Measurements from ENCODE around the gene SERPINB6. TPM values are rescaled to one million over a fixed set of nuclear protein-coding genes. Genes with fewer than 3 reads are reported as not detected.

SERPINB6 gene
- total and polyA plus RNA-seq, 2 experiments from 2014 or later, result 95.7 to 149 TPM

- H3K4me1 ChIP-seq (ENCODE audit: insufficient read depth), result no peaks in the 10 kb centered on the region
- no peak overlapping the region for H3K9ac ChIP-seq
- DNase-seq, result no peak
- H3K27ac ChIP-seq, result no peak overlapping the region
- TF ChIP-seq EZH2phosphoT487 (IDR thresholded peaks at IDR 0.05; ENCODE audit: insufficient read depth, low read depth) (no peak), EZH2 (IDR thresholded peaks at IDR 0.05; ENCODE audit: insufficient read depth, poor library complexity, severe bottlenecking) (no peak)
- H3K9me3 ChIP-seq (ENCODE audit: low read depth), result no peaks in the 10 kb centered on the region
- peaks cover 3% of the 10 kb centered on the region; the same call in 1 of the 2 replicates for H3K27me3 ChIP-seq (replicated peaks; ENCODE audit: insufficient read depth)
- H4K20me1 ChIP-seq (ENCODE audit: insufficient read depth), result no peaks in the 10 kb centered on the region
- no peaks in the 10 kb centered on the region for H3F3A ChIP-seq (ENCODE audit: insufficient read depth)
- H3K36me3 ChIP-seq (ENCODE audit: low read depth), result no peaks in the 10 kb centered on the region
- in situ Hi-C loops (cut with MboI), result no loop called here
- H3K4me2 ChIP-seq (ENCODE audit: unreplicated experiment), result no peak overlapping the region
- H3K9me2 ChIP-seq (ENCODE audit: insufficient read depth), result no peaks in the 10 kb centered on the region
- H2AFZ ChIP-seq, result no peak overlapping the region
- no peaks in the 10 kb centered on the region for H3K79me2 ChIP-seq (ENCODE audit: insufficient read depth)
- no peak overlapping the region for H3K4me3 ChIP-seq
- 91 to 92% methylated on average over 18 to 34 of the region's 34 CpGs for WGBS, 2 experiments (ENCODE audit: low coverage in 1 of 2, low lambda C conversion rate in 2 of 2, missing lambda C conversion rate in 2 of 2)
Observed at GRCh38 chr6:2939315-2940009, 31.9 kb downstream of the SERPINB6 start.

- no peak for DNase-seq
- Histone ChIP-seq H3K9me2 (ENCODE audit: insufficient read depth) (no peaks in the 10 kb centered on the region), H3K4me3 (no peak overlapping the region), H3F3A (ENCODE audit: insufficient read depth) (no peaks in the 10 kb centered on the region), H4K20me1 (ENCODE audit: insufficient read depth) (no peaks in the 10 kb centered on the region), H2AFZ (no peak overlapping the region), H3K4me1 (ENCODE audit: insufficient read depth) (no peaks in the 10 kb centered on the region), H3K27me3 (replicated peaks; ENCODE audit: insufficient read depth) (peaks cover 3% of the 10 kb centered on the region; the same call in 1 of the 2 replicates), H3K9ac (no peak overlapping the region), H3K79me2 (ENCODE audit: insufficient read depth) (no peaks in the 10 kb centered on the region), H3K27ac (no peak overlapping the region), H3K4me2 (ENCODE audit: unreplicated experiment) (no peak overlapping the region), H3K36me3 (ENCODE audit: low read depth) (no peaks in the 10 kb centered on the region), H3K9me3 (ENCODE audit: low read depth) (no peaks in the 10 kb centered on the region)
- in situ Hi-C loops (cut with MboI), result no loop called here
- TF ChIP-seq EZH2 (IDR thresholded peaks at IDR 0.05; ENCODE audit: insufficient read depth, poor library complexity, severe bottlenecking), result no peak
- no peak for TF ChIP-seq EZH2phosphoT487 (IDR thresholded peaks at IDR 0.05; ENCODE audit: insufficient read depth, low read depth)
- WGBS, 2 experiments (ENCODE audit: low coverage in 1 of 2, low lambda C conversion rate in 2 of 2, missing lambda C conversion rate in 2 of 2), result 85 to 89% methylated on average over 9 of the region's 9 CpGs
Observed at GRCh38 chr6:2938632-2939083, 32.7 kb downstream of the SERPINB6 start.

GRCh38 chr6:2938004-2938631 is 33.2 kb downstream of the SERPINB6 start:
- Histone ChIP-seq H2AFZ (no peak overlapping the region), H3F3A (ENCODE audit: insufficient read depth) (no peaks in the 10 kb centered on the region), H3K9me3 (ENCODE audit: low read depth) (no peaks in the 10 kb centered on the region), H3K27me3 (replicated peaks; ENCODE audit: insufficient read depth) (peaks cover 3% of the 10 kb centered on the region; the same call in 1 of the 2 replicates), H3K27ac (no peak overlapping the region), H3K9me2 (ENCODE audit: insufficient read depth) (no peaks in the 10 kb centered on the region), H3K4me1 (ENCODE audit: insufficient read depth) (no peaks in the 10 kb centered on the region), H3K4me2 (ENCODE audit: unreplicated experiment) (no peak overlapping the region), H4K20me1 (ENCODE audit: insufficient read depth) (no peaks in the 10 kb centered on the region), H3K79me2 (ENCODE audit: insufficient read depth) (no peaks in the 10 kb centered on the region), H3K9ac (no peak overlapping the region), H3K4me3 (no peak overlapping the region), H3K36me3 (ENCODE audit: low read depth) (no peaks in the 10 kb centered on the region)
- TF ChIP-seq EZH2phosphoT487 (IDR thresholded peaks at IDR 0.05; ENCODE audit: insufficient read depth, low read depth), result no peak
- TF ChIP-seq EZH2 (IDR thresholded peaks at IDR 0.05; ENCODE audit: insufficient read depth, poor library complexity, severe bottlenecking), result no peak
- DNase-seq, result no peak
- WGBS, 2 experiments (ENCODE audit: low coverage in 1 of 2, low lambda C conversion rate in 2 of 2, missing lambda C conversion rate in 2 of 2), result 65 to 73% methylated on average over 15 to 16 of the region's 16 CpGs
- in situ Hi-C loops (cut with MboI), result no loop called here

GRCh38 chr6:2937627-2938003 is 33.8 kb downstream of the SERPINB6 start:
- in situ Hi-C loops (cut with MboI), result no loop called here
- Histone ChIP-seq H3K9me3 (ENCODE audit: low read depth) (no peaks in the 10 kb centered on the region), H3K9ac (no peak overlapping the region), H3K79me2 (ENCODE audit: insufficient read depth) (no peaks in the 10 kb centered on the region), H4K20me1 (ENCODE audit: insufficient read depth) (no peaks in the 10 kb centered on the region), H3K4me2 (ENCODE audit: unreplicated experiment) (no peak overlapping the region), H3K27ac (no peak overlapping the region), H3K4me1 (ENCODE audit: insufficient read depth) (no peaks in the 10 kb centered on the region), H3F3A (ENCODE audit: insufficient read depth) (no peaks in the 10 kb centered on the region), H3K27me3 (replicated peaks; ENCODE audit: insufficient read depth) (peaks cover 3% of the 10 kb centered on the region; the same call in 1 of the 2 replicates), H3K4me3 (no peak overlapping the region), H2AFZ (no peak overlapping the region), H3K36me3 (ENCODE audit: low read depth) (no peaks in the 10 kb centered on the region), H3K9me2 (ENCODE audit: insufficient read depth) (no peaks in the 10 kb centered on the region)
- no peak for DNase-seq
- WGBS, 2 experiments (ENCODE audit: low coverage in 1 of 2, low lambda C conversion rate in 2 of 2, missing lambda C conversion rate in 2 of 2), result 76 to 89% methylated on average over 3 of the region's 3 CpGs
- TF ChIP-seq EZH2 (IDR thresholded peaks at IDR 0.05; ENCODE audit: insufficient read depth, poor library complexity, severe bottlenecking) (no peak), EZH2phosphoT487 (IDR thresholded peaks at IDR 0.05; ENCODE audit: insufficient read depth, low read depth) (no peak)

Measured in GM23248 (cell line).